WERI-Rb-1 (cell line): ENCODE results near the gene ZNF396.

Source experiments
- DNase-seq: peaks from one replicate; pipeline ENCODE4 v3.0.0-alpha.2; 2020
- H3K27ac ChIP-seq: fragments of 250-450 bp; sonication (Bioruptor Pico); 2 replicates; pipeline ENCODE4 v1.5.1; 2020; ENCODE audit warnings: mild to moderate bottlenecking, moderate library complexity
- H3K27me3 ChIP-seq: fragments of 250-450 bp; sonication (Bioruptor Pico); 2 replicates; pipeline ENCODE4 v1.5.1; 2021; ENCODE audit warnings: mild to moderate bottlenecking, low read depth, moderate library complexity; ENCODE audit not compliant: insufficient read depth, severe bottlenecking
- H3K36me3 ChIP-seq: fragments of 250-450 bp; sonication (Bioruptor Pico); 2 replicates; pipeline ENCODE4 v1.5.1; 2020; ENCODE audit warnings: mild to moderate bottlenecking, moderate library complexity
- H3K4me3 ChIP-seq: 2 replicates; pipeline ENCODE4 v1.5.1; 2011; ENCODE audit warnings: low read depth, mild to moderate bottlenecking, control low read depth, low read length
- H3K9me3 ChIP-seq: fragments of 250-450 bp; sonication (Bioruptor Pico); 2 replicates; pipeline ENCODE4 v1.5.1; 2021; ENCODE audit warnings: mild to moderate bottlenecking, moderate library complexity; ENCODE audit not compliant: severe bottlenecking
- CTCF ChIP-seq: IDR thresholded peaks from 2 replicates; pipeline ENCODE4 v1.5.1; 2011; ENCODE audit warnings: low read depth, mild to moderate bottlenecking, control low read depth, inconsistent platforms, low read length

ZNF396 gene

DNA sequence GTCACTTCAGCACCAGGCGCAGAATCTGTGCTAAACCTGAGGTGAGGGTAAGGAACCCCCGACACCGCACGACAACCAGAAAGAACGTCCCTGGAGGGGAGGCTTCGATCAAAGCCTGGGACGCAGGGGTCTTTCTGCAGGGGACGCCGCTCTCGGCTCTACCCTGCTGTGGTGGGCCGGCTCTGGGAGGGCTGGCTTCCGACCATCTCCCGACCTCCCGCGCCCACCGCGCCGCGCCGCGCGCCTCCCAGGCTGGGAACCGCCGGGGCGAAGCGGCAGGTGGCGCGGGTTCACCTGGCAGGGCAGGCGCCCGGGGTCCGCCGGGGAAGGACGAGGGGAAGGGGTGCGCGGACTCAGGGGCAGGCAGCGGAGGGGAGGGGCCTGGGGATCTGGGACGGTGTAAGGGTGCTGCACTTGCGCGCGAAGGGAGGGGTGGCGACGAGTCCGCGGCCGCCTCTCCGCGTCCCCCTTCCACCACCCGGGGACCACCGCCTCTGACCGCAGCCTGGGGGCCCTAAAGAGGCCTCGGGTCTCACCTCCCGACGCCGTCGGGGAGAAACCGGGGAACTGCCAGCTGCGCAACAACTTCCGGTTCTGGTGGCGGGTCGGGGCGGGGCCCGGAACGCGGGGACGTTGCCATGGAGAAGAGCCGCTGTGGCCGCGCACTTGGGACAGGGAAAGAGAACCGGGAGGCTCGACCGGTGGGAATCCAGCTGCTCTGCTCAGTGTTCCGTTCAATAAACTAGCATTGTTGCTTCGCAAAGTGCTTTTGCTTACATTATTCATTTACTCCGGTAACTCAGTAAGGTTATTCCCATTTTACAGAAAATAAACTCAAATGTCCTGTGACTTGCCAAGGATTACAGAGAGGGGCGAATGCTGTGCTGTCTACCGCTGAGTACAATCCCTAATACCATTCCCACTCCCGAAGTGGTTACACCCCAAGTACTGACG lies at the start of gene ZNF396:
ZNF396 (minus strand) TSS at position 596 of the 954 bp plus-strand sequence. CDS start 3,045 bp downstream, outside the sequence.
- no peaks in the 10 kb centered on the region for H3K27me3 ChIP-seq
- no peak for TF ChIP-seq CTCF
- H3K4me3 ChIP-seq = peak within 1 kb of the TSS; percentile 49
- H3K36me3 ChIP-seq = no peaks in the 10 kb centered on the region
- no peaks in the 10 kb centered on the region for H3K9me3 ChIP-seq
- H3K27ac ChIP-seq = peak within 1 kb of the TSS; percentile 6; the same call in 1 of the 2 replicates
- DNase-seq = peak; percentile 78

- no peak for DNase-seq
- Histone ChIP-seq H3K4me3 (no peak overlapping the region), H3K36me3 (no peaks in the 10 kb centered on the region), H3K27me3 (no peaks in the 10 kb centered on the region), H3K9me3 (no peaks in the 10 kb centered on the region), H3K27ac (no peak overlapping the region)
- TF ChIP-seq CTCF = no peak
These were observed 49.6 kb upstream of the ZNF396 start for GRCh38 chr18:35426786-35427185.

DNA sequence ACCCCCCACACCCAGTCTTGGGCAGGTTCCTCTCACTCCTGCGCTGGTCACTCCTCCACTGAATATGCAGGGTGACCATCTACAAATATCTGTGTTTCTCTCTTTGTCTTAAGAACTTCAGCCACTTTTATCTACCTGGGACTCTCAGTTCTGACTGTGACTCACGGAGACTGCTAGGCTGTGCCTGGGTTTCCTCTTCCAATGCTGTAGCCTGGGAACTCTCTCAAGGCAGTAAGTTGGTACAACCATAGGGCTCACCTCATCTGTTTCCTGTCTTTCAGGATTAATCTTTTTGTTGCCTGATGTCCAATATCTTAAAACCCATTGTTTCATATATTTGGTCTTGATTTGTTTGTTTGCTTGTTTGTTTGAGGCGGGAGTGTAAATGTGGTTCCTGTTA lies 47.2 kb upstream of the ZNF396 start:
- peak; percentile 41 for DNase-seq
- Histone ChIP-seq H3K4me3 (no peak overlapping the region), H3K9me3 (no peaks in the 10 kb centered on the region), H3K27ac (no peak overlapping the region), H3K27me3 (no peaks in the 10 kb centered on the region), H3K36me3 (no peaks in the 10 kb centered on the region)
- no peak for TF ChIP-seq CTCF

DNA sequence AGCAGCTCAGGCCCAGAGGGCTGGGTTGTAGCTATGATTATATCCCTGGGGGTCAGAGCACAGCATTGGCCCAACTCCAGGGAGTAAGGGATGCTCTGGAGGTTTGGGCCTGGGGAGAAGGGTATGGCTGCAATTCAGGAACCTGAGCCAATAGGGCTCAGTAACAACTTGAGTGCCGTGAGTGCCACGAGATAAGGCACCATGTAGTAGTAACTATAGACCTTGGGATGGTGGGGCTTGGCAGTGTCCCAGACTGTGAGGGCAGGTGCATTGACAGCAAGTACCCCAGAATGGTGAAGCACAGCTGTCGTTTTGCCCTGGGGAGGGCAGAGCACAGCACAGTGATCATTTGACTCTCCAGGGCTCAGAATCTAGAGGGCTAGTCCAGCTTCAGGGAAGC lies 45.1 kb upstream of the ZNF396 start:
- no peak for DNase-seq
- H3K36me3 ChIP-seq = no peaks in the 10 kb centered on the region
- no peak overlapping the region for H3K4me3 ChIP-seq
- no peak for TF ChIP-seq CTCF
- no peaks in the 10 kb centered on the region for H3K27me3 ChIP-seq
- H3K9me3 ChIP-seq = no peaks in the 10 kb centered on the region
- no peak overlapping the region for H3K27ac ChIP-seq

- H3K36me3 ChIP-seq = no peaks in the 10 kb centered on the region
- no peak for DNase-seq
- no peak overlapping the region for H3K27ac ChIP-seq
- TF ChIP-seq CTCF = no peak
- H3K9me3 ChIP-seq = no peaks in the 10 kb centered on the region
- no peak overlapping the region for H3K4me3 ChIP-seq
- no peaks in the 10 kb centered on the region for H3K27me3 ChIP-seq
These were observed 41.5 kb upstream of the ZNF396 start for GRCh38 chr18:35418610-35419009.
